HG03520 (cell line): ENCODE measurements around the gene MBOAT1.
"Not testable (repeated sequence)": the region's sequence is repeated elsewhere in the genome, so short reads cannot be mapped to it uniquely, and the experiment has no call there.

Experiments
- ATAC-seq: cut with Tn5 transposase; IDR thresholded peaks from one replicate; pipeline ENCODE4 v1.9.1; 2021; ENCODE audit warnings: mild to moderate bottlenecking, moderate library complexity; ENCODE audit not compliant: unreplicated experiment

Gene MBOAT1

GRCh38 chr6:20212392-20213111 lies at the start of gene MBOAT1:
MBOAT1 (minus strand) TSS chr6:20212469; CDS start chr6:20212234, 235 bp downstream.
- peak; percentile 72 for ATAC-seq

GRCh38 chr6:20261685-20262084 lies 49.4 kb upstream of the MBOAT1 start:
- ATAC-seq = no peak

GRCh38 chr6:20260360-20260759 lies 48.1 kb upstream of the MBOAT1 start:
- ATAC-seq = no peak

- ATAC-seq = no peak
Observed at GRCh38 chr6:20259316-20260049, 47.2 kb upstream of the MBOAT1 start.

- no peak for ATAC-seq
Observed at GRCh38 chr6:20255428-20255827, 43.2 kb upstream of the MBOAT1 start.

- ATAC-seq = no peak
Observed at GRCh38 chr6:20254295-20254694, 42.0 kb upstream of the MBOAT1 start.

- no peak for ATAC-seq
Observed at GRCh38 chr6:20253021-20253420, 40.8 kb upstream of the MBOAT1 start.

GRCh38 chr6:20252311-20252710 lies 40.0 kb upstream of the MBOAT1 start:
- ATAC-seq = no peak

GRCh38 chr6:20251525-20251924 lies 39.3 kb upstream of the MBOAT1 start:
- ATAC-seq = no peak

- ATAC-seq = no peak
Observed at GRCh38 chr6:20246125-20246524, 33.9 kb upstream of the MBOAT1 start.

- not testable (repeated sequence) for ATAC-seq
Observed at GRCh38 chr6:20244807-20245681, 32.8 kb upstream of the MBOAT1 start.

- no peak for ATAC-seq
Observed at GRCh38 chr6:20243288-20243687, 31.0 kb upstream of the MBOAT1 start.

- no peak for ATAC-seq
Observed at GRCh38 chr6:20242397-20242796, 30.1 kb upstream of the MBOAT1 start.

- no peak for ATAC-seq
Observed at GRCh38 chr6:20241102-20241501, 28.8 kb upstream of the MBOAT1 start.

- ATAC-seq = no peak
Observed at GRCh38 chr6:20238688-20239587, 26.7 kb upstream of the MBOAT1 start.

GRCh38 chr6:20237677-20238460 lies 25.6 kb upstream of the MBOAT1 start:
- ATAC-seq = no peak

- ATAC-seq = no peak
Observed at GRCh38 chr6:20236909-20237600, 24.8 kb upstream of the MBOAT1 start.

GRCh38 chr6:20236344-20236743 lies 24.1 kb upstream of the MBOAT1 start:
- no peak for ATAC-seq

- no peak for ATAC-seq
Observed at GRCh38 chr6:20235041-20235440, 22.8 kb upstream of the MBOAT1 start.
